MM.1S (cell line): ENCODE measurements around the gene GSTP1.

Experiments
- DNase-seq: peaks from one replicate; pipeline ENCODE4 v3.0.0-alpha.2; 2015
- H2AFZ ChIP-seq: fragments of 300-600 bp; sonication (generic); 2 replicates; pipeline ENCODE4 v1.6.0; 2016; ENCODE audit warnings: antibody characterized with exemption, low read length
- H3F3A ChIP-seq: fragments of 300-600 bp; sonication (generic); 2 replicates; pipeline ENCODE4 v1.6.1; 2016; ENCODE audit warnings: mild to moderate bottlenecking, antibody characterized with exemption, low read length, moderate library complexity, mixed read lengths; ENCODE audit not compliant: insufficient read depth
- H3K27ac ChIP-seq: fragments of 300-600 bp; sonication (generic); 2 replicates; pipeline ENCODE4 v1.5.1; 2016; ENCODE audit warnings: mild to moderate bottlenecking, low read length
- H3K27me3 ChIP-seq: fragments of 300-600 bp; sonication (generic); replicated peaks from 2 replicates; pipeline ENCODE4 v1.6.0; 2016; ENCODE audit warnings: low read length; ENCODE audit not compliant: insufficient read depth
- H3K36me3 ChIP-seq: fragments of 300-600 bp; sonication (generic); replicated peaks from 2 replicates; pipeline ENCODE4 v1.6.1; 2016; ENCODE audit warnings: mild to moderate bottlenecking, low read length, mixed read lengths; ENCODE audit not compliant: insufficient read depth
- H3K4me1 ChIP-seq: fragments of 300-600 bp; sonication (generic); 2 replicates; pipeline ENCODE4 v1.6.1; 2016; ENCODE audit warnings: low read length, mixed read lengths
- H3K4me2 ChIP-seq: fragments of 300-600 bp; sonication (generic); 2 replicates; pipeline ENCODE4 v1.6.0; 2016; ENCODE audit warnings: low read depth, low read length
- H3K4me3 ChIP-seq: fragments of 300-600 bp; sonication (generic); 2 replicates; pipeline ENCODE4 v1.5.1; 2016; ENCODE audit warnings: low read length, mixed read lengths
- H3K79me2 ChIP-seq: fragments of 300-600 bp; sonication (generic); 2 replicates; pipeline ENCODE4 v1.6.1; 2016; ENCODE audit warnings: mixed run types, low read length, mixed read lengths
- H3K9ac ChIP-seq: fragments of 300-600 bp; sonication (generic); 2 replicates; pipeline ENCODE4 v1.6.1; 2016; ENCODE audit warnings: low read length, mixed read lengths
- H3K9me2 ChIP-seq: fragments of 300-600 bp; sonication (generic); replicated peaks from 2 replicates; pipeline ENCODE4 v1.6.1; 2016; ENCODE audit warnings: mild to moderate bottlenecking, low read length, mixed read lengths; ENCODE audit not compliant: insufficient read depth
- H3K9me3 ChIP-seq: fragments of 300-600 bp; sonication (generic); replicated peaks from 2 replicates; pipeline ENCODE4 v1.6.1; 2016; ENCODE audit warnings: mild to moderate bottlenecking, low read length, mixed read lengths; ENCODE audit not compliant: insufficient read depth
- H4K20me1 ChIP-seq: fragments of 300-600 bp; sonication (generic); 2 replicates; pipeline ENCODE4 v1.6.1; 2016; ENCODE audit warnings: mild to moderate bottlenecking, low read length, moderate library complexity, mixed read lengths; ENCODE audit not compliant: insufficient read depth
- EZH2 ChIP-seq: fragments of 300-600 bp; sonication (generic); optimal IDR thresholded peaks from 2 replicates; pipeline ENCODE3; 2017; ENCODE audit warnings: low read depth, mild to moderate bottlenecking, antibody characterized with exemption, low read length, mixed read lengths
- EZH2phosphoT487 ChIP-seq: fragments of 300-600 bp; sonication (generic); IDR thresholded peaks from 2 replicates; pipeline ENCODE4 v1.6.1; 2018; ENCODE audit warnings: antibody characterized with exemption, low read length
- TF ChIP-seq, protein P1 (sequence below): fragments of 300-600 bp; sonication (generic); IDR thresholded peaks from 2 replicates; pipeline ENCODE4 v1.5.1; 2016; ENCODE audit warnings: antibody characterized with exemption, low read length, mixed read lengths

The GSTP1 gene

DNA sequence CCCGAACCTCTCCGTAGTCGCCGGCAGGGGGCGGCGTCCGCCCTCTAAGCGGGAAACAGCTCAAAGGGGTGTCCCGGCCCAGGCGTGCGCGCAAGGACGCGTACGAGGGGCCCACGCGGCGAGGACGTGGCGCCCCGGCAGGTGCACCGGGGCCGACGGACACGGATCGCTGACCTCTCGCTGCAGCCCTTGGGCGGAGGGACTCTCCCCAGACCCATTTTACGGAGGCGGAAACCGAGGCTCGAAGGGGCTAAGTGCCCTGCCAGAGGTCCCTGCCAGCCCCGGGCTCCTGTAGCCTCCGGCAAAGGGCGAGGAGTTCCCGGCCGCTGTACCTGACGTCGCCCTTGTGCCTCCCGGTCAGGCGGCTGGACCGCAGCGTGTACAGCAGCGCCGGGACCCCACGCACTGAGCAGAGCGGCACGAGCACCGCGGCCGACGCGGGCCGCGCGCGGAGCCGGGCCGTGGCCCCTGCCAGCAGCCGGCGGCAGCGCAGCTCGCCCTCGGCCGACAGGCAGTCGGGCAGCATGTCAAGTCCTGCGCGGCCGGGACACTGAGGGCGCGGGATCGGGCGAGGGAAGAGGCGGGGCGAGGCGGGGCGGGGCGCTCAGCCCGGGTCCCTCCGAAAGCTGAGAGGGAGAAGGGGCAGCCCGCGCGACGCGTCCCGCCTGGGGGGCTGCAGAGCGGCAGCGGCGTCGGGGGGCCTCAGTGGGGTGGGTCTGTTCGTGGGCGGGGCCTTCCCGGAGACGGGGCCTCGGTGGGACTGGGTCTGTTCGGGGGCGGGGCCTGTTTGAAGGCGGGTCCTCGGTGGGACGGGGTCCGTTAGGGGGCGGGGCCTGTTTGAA, 46.0 kb downstream of the GSTP1 start, which contains the start of gene NUDT8:
Gene NUDT8, minus strand, starts transcription at position 552 of the 842 bp plus-strand sequence. Its CDS starts 26 bp downstream, at position 526.
- H3K4me1 ChIP-seq, result peaks cover 17% of the 10 kb centered on the region
- peak; percentile 93 for DNase-seq
- peak within 1 kb of the TSS; percentile 97 for H2AFZ ChIP-seq
- H3K9me3 ChIP-seq, result no peaks in the 10 kb centered on the region
- TF ChIP-seq EZH2phosphoT487, result no peak
- TF ChIP-seq, protein P1, sequence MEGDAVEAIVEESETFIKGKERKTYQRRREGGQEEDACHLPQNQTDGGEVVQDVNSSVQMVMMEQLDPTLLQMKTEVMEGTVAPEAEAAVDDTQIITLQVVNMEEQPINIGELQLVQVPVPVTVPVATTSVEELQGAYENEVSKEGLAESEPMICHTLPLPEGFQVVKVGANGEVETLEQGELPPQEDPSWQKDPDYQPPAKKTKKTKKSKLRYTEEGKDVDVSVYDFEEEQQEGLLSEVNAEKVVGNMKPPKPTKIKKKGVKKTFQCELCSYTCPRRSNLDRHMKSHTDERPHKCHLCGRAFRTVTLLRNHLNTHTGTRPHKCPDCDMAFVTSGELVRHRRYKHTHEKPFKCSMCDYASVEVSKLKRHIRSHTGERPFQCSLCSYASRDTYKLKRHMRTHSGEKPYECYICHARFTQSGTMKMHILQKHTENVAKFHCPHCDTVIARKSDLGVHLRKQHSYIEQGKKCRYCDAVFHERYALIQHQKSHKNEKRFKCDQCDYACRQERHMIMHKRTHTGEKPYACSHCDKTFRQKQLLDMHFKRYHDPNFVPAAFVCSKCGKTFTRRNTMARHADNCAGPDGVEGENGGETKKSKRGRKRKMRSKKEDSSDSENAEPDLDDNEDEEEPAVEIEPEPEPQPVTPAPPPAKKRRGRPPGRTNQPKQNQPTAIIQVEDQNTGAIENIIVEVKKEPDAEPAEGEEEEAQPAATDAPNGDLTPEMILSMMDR, result peak; percentile 94
- peak within 1 kb of the TSS; percentile 100 for H3K4me2 ChIP-seq
- H3K4me3 ChIP-seq, result peak within 1 kb of the TSS; percentile 91
- H4K20me1 ChIP-seq, result no peaks in the 10 kb centered on the region
- H3K9me2 ChIP-seq, result no peaks in the 10 kb centered on the region
- H3K27me3 ChIP-seq, result no peaks in the 10 kb centered on the region
- H3K79me2 ChIP-seq, result peaks cover 12% of the 10 kb centered on the region
- H3K9ac ChIP-seq, result peak within 1 kb of the TSS; percentile 95
- peaks cover 14% of the 10 kb centered on the region; the same call in 1 of the 2 replicates for H3F3A ChIP-seq
- H3K27ac ChIP-seq, result peak within 1 kb of the TSS; percentile 87
- no peaks in the 10 kb centered on the region for H3K36me3 ChIP-seq

DNA sequence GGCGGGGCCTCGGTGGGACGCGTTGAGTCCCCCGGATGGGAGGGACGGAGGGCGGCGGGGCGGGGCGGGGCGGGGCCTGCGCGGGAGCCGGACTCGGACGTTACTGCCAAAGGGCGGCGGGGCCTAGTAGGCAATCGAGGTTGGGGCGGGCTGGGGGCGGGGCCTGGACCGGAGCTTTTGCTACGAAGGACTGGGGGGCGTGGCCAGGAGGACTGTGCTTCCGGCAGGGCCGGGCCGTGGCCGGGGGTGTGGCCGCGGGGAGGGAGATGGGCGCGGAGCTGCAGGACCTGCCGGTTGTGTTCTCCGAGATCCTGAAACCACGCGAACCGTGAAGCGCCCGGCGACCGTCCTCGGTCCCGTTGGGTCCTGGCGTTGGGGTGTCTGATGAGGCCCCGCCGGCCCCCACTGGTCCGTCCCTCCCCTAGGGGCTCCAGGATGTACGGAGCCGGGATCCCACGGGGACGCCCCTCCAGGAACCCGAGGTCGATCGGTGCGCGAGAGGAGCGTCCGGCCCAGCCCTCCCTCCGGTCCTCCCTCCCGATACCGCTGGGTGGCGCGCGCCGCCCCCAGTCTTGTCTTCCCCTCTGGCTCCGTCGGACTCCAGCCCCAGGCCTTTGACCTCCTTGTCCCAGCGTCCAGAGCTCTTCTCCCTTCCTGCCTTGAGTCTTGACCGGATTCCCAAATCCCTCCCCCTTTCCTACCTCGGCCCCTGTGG, 46.8 kb downstream of the GSTP1 start:
- H3K27ac ChIP-seq, result peak overlapping the region; percentile 87; the same call in 1 of the 2 replicates
- TF ChIP-seq, protein P1, result peak; percentile 75
- no peak for TF ChIP-seq EZH2
- no peak for TF ChIP-seq EZH2phosphoT487

DNA sequence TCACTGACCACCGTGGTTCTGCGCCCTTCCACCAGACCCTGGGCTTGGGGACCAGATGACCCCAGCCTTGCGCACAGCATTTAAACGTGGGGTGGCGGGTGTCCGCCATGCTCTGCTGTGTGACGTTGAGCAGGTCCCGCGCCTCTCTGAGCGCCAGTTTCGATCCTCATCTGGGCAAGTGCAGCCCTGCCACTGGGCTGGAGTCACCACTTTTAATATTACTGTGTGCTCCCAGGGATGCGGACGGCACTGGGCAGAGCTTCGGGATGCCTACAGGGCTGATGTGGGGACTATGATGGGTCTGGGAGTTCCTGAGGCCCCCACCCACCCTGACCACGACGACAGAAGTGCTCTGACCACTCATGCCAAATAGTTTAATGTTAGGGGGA, 47.3 kb downstream of the GSTP1 start:
- H2AFZ ChIP-seq, result peak overlapping the region; percentile 90

More for the DNA sequence above, 46.8 kb downstream of the GSTP1 start:
- no peaks in the 10 kb centered on the region for H3K27me3 ChIP-seq
- no peaks in the 10 kb centered on the region for H3K9me3 ChIP-seq
- H3K79me2 ChIP-seq, result peaks cover 12% of the 10 kb centered on the region
- peak; percentile 99 for DNase-seq
- H2AFZ ChIP-seq, result peak overlapping the region; percentile 90
- no peaks in the 10 kb centered on the region for H4K20me1 ChIP-seq
- peak overlapping the region; percentile 92 for H3K4me2 ChIP-seq
- no peaks in the 10 kb centered on the region for H3K9me2 ChIP-seq
- peaks cover 14% of the 10 kb centered on the region; the same call in 1 of the 2 replicates for H3F3A ChIP-seq
- H3K4me3 ChIP-seq, result peak overlapping the region; percentile 91
- peaks cover 17% of the 10 kb centered on the region for H3K4me1 ChIP-seq
- peak overlapping the region; percentile 75; the same call in 1 of the 2 replicates for H3K9ac ChIP-seq
- no peaks in the 10 kb centered on the region for H3K36me3 ChIP-seq

More for the DNA sequence above, 47.3 kb downstream of the GSTP1 start:
- Histone ChIP-seq H4K20me1 (no peaks in the 10 kb centered on the region), H3K4me2 (peak overlapping the region; percentile 92), H3K9ac (peak overlapping the region; percentile 75; the same call in 1 of the 2 replicates), H3K4me1 (peaks cover 17% of the 10 kb centered on the region), H3K9me3 (no peaks in the 10 kb centered on the region), H3K27me3 (no peaks in the 10 kb centered on the region), H3K9me2 (no peaks in the 10 kb centered on the region), H3F3A (peaks cover 14% of the 10 kb centered on the region; the same call in 1 of the 2 replicates), H3K27ac (peak overlapping the region; percentile 73; the same call in 1 of the 2 replicates), H3K79me2 (peaks cover 12% of the 10 kb centered on the region), H3K36me3 (no peaks in the 10 kb centered on the region), H3K4me3 (peak overlapping the region; percentile 85)
- TF ChIP-seq EZH2phosphoT487, result no peak
- TF ChIP-seq EZH2, result no peak
- TF ChIP-seq, protein P1, result no peak
- no peak for DNase-seq
